Prostate gland (tissue), 2 donors: Measurements from ENCODE around the gene PRR5.
"Not testable (repeated sequence)": the region's sequence is repeated elsewhere in the genome, so short reads cannot be mapped to it uniquely, and the experiment has no call there.

ENCODE experiments used
- POLR2A ChIP-seq: fragments of 450-650 bp; IDR thresholded peaks from one replicate; pipeline ENCODE4 v1.6.1; 2016; ENCODE audit warnings: antibody characterized with exemption, mild to moderate bottlenecking
- POLR2AphosphoS5 ChIP-seq: sonication (generic); formaldehyde crosslinking; IDR thresholded peaks from one replicate; pipeline ENCODE4 v1.6.1; 2017; ENCODE audit warnings: antibody characterized with exemption
- TF ChIP-seq, protein P1 (sequence below), 4 experiments: fragments of 200-600 bp in 2 of 4; fragments of 450-650 bp in 2 of 4; sonication (generic) in 2 of 4; IDR thresholded peaks; 1 replicate in 3 of 4; 2 replicates in 1 of 4; pipeline ENCODE4 v1.5.1; 2016 to 2019; ENCODE audit warnings: antibody characterized with exemption in 4 of 4, mild to moderate bottlenecking in 2 of 4, moderate library complexity in 2 of 4

GRCh38 chr22:44747784-44748127 lies 45.8 kb downstream of the PRR5 start:
- TF ChIP-seq, protein P1, sequence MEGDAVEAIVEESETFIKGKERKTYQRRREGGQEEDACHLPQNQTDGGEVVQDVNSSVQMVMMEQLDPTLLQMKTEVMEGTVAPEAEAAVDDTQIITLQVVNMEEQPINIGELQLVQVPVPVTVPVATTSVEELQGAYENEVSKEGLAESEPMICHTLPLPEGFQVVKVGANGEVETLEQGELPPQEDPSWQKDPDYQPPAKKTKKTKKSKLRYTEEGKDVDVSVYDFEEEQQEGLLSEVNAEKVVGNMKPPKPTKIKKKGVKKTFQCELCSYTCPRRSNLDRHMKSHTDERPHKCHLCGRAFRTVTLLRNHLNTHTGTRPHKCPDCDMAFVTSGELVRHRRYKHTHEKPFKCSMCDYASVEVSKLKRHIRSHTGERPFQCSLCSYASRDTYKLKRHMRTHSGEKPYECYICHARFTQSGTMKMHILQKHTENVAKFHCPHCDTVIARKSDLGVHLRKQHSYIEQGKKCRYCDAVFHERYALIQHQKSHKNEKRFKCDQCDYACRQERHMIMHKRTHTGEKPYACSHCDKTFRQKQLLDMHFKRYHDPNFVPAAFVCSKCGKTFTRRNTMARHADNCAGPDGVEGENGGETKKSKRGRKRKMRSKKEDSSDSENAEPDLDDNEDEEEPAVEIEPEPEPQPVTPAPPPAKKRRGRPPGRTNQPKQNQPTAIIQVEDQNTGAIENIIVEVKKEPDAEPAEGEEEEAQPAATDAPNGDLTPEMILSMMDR (IDR thresholded peaks at IDR 0.05), result not testable (repeated sequence)
- TF ChIP-seq POLR2AphosphoS5, POLR2A: not testable (repeated sequence)
